Gastrocnemius medialis (tissue), 4 donors: ENCODE measurements around the gene SCARB1. TPM values are rescaled to one million over a fixed set of nuclear protein-coding genes. Genes with fewer than 3 reads are reported as not detected.

Source experiments
- ATAC-seq, 2 donors: fragments of 150-250 bp; one replicate each; pipeline ENCODE4 v1.9.1; 2016
- DNase-seq, 2 donors: peaks; one replicate each; pipeline ENCODE4 v3.0.0-alpha.2; 2019
- H3K27ac ChIP-seq, 4 donors: fragments of 200-600 bp; sonication (generic); 1 replicate in 1 of 4; 2 replicates in 3 of 4; pipeline ENCODE4 v1.5.1; 2016 to 2018; ENCODE audit warnings: mild to moderate bottlenecking in 2 of 4, moderate library complexity in 1 of 4
- H3K27me3 ChIP-seq, 3 donors: fragments of 200-600 bp; sonication (generic) in 2 of 3; 1 replicate in 1 of 3; 2 replicates in 2 of 3; pipeline versions ENCODE4 v1.5.1 to v1.6.0; 2016 to 2019; ENCODE audit warnings: mild to moderate bottlenecking in 1 of 3, moderate library complexity in 1 of 3
- H3K36me3 ChIP-seq, 2 donors: fragments of 200-600 bp; sonication (generic) in 1 of 2; one replicate each; pipeline ENCODE4 v1.5.1; 2017 to 2018
- H3K4me1 ChIP-seq, 2 donors: fragments of 200-600 bp; sonication (generic) in 1 of 2; one replicate each; pipeline ENCODE4 v1.5.1; 2016 to 2017; ENCODE audit warnings: mild to moderate bottlenecking in 2 of 2
- H3K4me3 ChIP-seq, 4 donors: fragments of 200-600 bp; sonication (generic) in 3 of 4; 1 replicate in 1 of 4; 2 replicates in 3 of 4; pipeline ENCODE4 v1.5.1; 2016 to 2019; ENCODE audit warnings: mild to moderate bottlenecking in 2 of 4
- H3K9me3 ChIP-seq, 3 donors: fragments of 200-600 bp; sonication (generic) in 2 of 3; 1 replicate in 1 of 3; 2 replicates in 2 of 3; pipeline ENCODE4 v1.5.1; 2016 to 2019
- POLR2A ChIP-seq, 2 donors: fragments of 450-650 bp; IDR thresholded peaks; one replicate each; pipeline ENCODE4 v1.6.1; 2017; ENCODE audit warnings: antibody characterized with exemption in 2 of 2, mild to moderate bottlenecking in 2 of 2, moderate library complexity in 2 of 2
- in situ Hi-C, 4 donors: fragments of 200-750 bp; cut with MboI; loops; one replicate each; pipeline versions ENCODE4 v1.15.0 to v1.8.0; 2017; ENCODE audit warnings: low sequenced_read_pairs in 4 of 4
- intact Hi-C: fragments of 100-400 bp; cut with DNase I; formaldehyde crosslinking; loops from one replicate; pipeline ENCODE4 v1.15.1; 2023; ENCODE audit warnings: low total_unique reads
- total RNA-seq, 4 donors: library from RNA; depleted of rRNA; stranded (reverse); fragments of >200 nt; gene quantifications; one replicate each; pipeline versions ENCODE4 v1.1.0 to v1.2.3, GENCODE V29; 2016
- TF ChIP-seq, protein P1 (sequence below), 5 experiments: fragments of 450-650 bp in 3 of 5; fragments of 200-600 bp in 2 of 5; sonication (generic) in 2 of 5; IDR thresholded peaks in 4 of 5; conservative IDR thresholded peaks in 1 of 5; 1 replicate in 4 of 5; 2 replicates in 1 of 5; pipeline ENCODE4 v1.5.1; 2016 to 2019; ENCODE audit warnings: antibody characterized with exemption in 5 of 5, mild to moderate bottlenecking in 3 of 5, moderate library complexity in 3 of 5

SCARB1 gene
- total RNA-seq, 4 donors from 2014 or later = 5.4 to 8.7 (median 6.2) TPM

GRCh38 chr12:124816295-124816854 is 47.3 kb downstream of the SCARB1 start:
- ATAC-seq = no peak
- H3K4me3 ChIP-seq = no peak overlapping the region
- no peaks in the 10 kb centered on the region for H3K4me1 ChIP-seq
- H3K9me3 ChIP-seq = no peaks in the 10 kb centered on the region
- intact Hi-C loops (no loop called here), in situ Hi-C loops (no loop called here)
- no peaks in the 10 kb centered on the region for H3K27me3 ChIP-seq
- no peak for TF ChIP-seq POLR2A (IDR thresholded peaks at IDR 0.05)
- TF ChIP-seq, protein P1, sequence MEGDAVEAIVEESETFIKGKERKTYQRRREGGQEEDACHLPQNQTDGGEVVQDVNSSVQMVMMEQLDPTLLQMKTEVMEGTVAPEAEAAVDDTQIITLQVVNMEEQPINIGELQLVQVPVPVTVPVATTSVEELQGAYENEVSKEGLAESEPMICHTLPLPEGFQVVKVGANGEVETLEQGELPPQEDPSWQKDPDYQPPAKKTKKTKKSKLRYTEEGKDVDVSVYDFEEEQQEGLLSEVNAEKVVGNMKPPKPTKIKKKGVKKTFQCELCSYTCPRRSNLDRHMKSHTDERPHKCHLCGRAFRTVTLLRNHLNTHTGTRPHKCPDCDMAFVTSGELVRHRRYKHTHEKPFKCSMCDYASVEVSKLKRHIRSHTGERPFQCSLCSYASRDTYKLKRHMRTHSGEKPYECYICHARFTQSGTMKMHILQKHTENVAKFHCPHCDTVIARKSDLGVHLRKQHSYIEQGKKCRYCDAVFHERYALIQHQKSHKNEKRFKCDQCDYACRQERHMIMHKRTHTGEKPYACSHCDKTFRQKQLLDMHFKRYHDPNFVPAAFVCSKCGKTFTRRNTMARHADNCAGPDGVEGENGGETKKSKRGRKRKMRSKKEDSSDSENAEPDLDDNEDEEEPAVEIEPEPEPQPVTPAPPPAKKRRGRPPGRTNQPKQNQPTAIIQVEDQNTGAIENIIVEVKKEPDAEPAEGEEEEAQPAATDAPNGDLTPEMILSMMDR (IDR thresholded peaks at IDR 0.05 in 4 of 5, conservative IDR thresholded peaks at IDR 0.05 in 1 of 5) = no peak
- peaks cover 0 to 9% of the 10 kb centered on the region in 2 donors for H3K36me3 ChIP-seq
- no peak overlapping the region for H3K27ac ChIP-seq
- DNase-seq = no peak

- Histone ChIP-seq H3K4me3 (no peak overlapping the region), H3K4me1 (no peaks in the 10 kb centered on the region), H3K36me3 (peaks cover 0 to 9% of the 10 kb centered on the region in 2 donors), H3K27me3 (no peaks in the 10 kb centered on the region), H3K27ac (no peak overlapping the region), H3K9me3 (no peaks in the 10 kb centered on the region)
- peak in 1 of 2 donors; percentile 26 for DNase-seq
- peak in 1 of 2 donors; percentile 21 for ATAC-seq
- TF ChIP-seq POLR2A (IDR thresholded peaks at IDR 0.05) = no peak
- TF ChIP-seq, protein P1 (IDR thresholded peaks at IDR 0.05 in 4 of 5, conservative IDR thresholded peaks at IDR 0.05 in 1 of 5) = no peak
- in situ Hi-C loops = no loop called here
- intact Hi-C loops = no loop called here
Measured at GRCh38 chr12:124814741-124815613, 48.7 kb downstream of the SCARB1 start.

GRCh38 chr12:124813782-124814181 is 49.9 kb downstream of the SCARB1 start:
- H3K36me3 ChIP-seq = peaks cover 0 to 9% of the 10 kb centered on the region in 2 donors
- H3K4me3 ChIP-seq = no peak overlapping the region
- no peaks in the 10 kb centered on the region for H3K4me1 ChIP-seq
- H3K27ac ChIP-seq = no peak overlapping the region
- TF ChIP-seq, protein P1 (IDR thresholded peaks at IDR 0.05 in 4 of 5, conservative IDR thresholded peaks at IDR 0.05 in 1 of 5) = no peak
- no peak for TF ChIP-seq POLR2A (IDR thresholded peaks at IDR 0.05)
- intact Hi-C loops (no loop called here), in situ Hi-C loops (no loop called here)
- ATAC-seq (no peak), DNase-seq (no peak)
- H3K27me3 ChIP-seq = no peaks in the 10 kb centered on the region
- no peaks in the 10 kb centered on the region for H3K9me3 ChIP-seq

- Histone ChIP-seq H3K27me3 (no peaks in the 10 kb centered on the region), H3K4me1 (no peaks in the 10 kb centered on the region), H3K9me3 (no peaks in the 10 kb centered on the region), H3K36me3 (peaks cover 0 to 9% of the 10 kb centered on the region in 2 donors), H3K27ac (no peak overlapping the region), H3K4me3 (no peak overlapping the region)
- ATAC-seq (no peak), DNase-seq (no peak)
- TF ChIP-seq, protein P1 (IDR thresholded peaks at IDR 0.05 in 4 of 5, conservative IDR thresholded peaks at IDR 0.05 in 1 of 5) = no peak
- no peak for TF ChIP-seq POLR2A (IDR thresholded peaks at IDR 0.05)
- in situ Hi-C loops = no loop called here
- intact Hi-C loops = no loop called here
Measured at GRCh38 chr12:124812979-124813378, 50.7 kb downstream of the SCARB1 start.
